Islet of Langerhans (tissue), 1 donor: Measurements from ENCODE around the gene CCDC74A.
"Not testable (repeated sequence)": the region's sequence is repeated elsewhere in the genome, so short reads cannot be mapped to it uniquely, and the experiment has no call there.

Experiments used
- FAIRE-seq: peaks from one replicate; lab custom pipeline; 2011; peaks lifted over from hg19 to GRCh38; lab: Jason Lieb, UNC

Gene CCDC74A

DNA sequence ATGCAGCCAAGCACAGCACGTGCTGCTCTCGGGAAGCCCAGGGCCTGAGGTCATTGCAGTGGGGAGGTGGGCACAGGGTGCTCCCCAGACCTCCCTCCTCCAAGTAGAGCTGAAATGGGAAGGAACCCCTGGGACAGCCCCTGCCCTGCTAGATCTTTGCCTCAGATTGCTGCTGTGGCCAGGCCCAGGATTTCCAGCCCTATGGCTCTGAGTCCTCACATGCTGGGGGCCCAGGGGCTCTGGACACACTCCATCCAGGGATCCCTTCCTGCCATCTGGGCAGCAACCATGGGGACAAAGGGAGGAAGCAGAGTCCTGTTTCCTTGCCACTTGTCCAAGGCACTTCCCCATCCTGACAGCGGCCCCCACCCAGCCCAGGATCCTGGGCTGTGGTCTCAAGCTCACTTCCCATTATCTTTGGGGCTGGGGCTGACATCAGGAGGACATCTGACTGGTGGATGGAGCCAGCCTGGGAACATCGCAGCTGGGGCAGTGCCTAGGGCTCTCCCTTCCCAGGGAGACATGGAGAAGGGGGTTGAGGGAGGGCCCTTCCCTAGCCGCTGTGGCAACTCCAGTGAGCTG, 2.3 kb downstream of the CCDC74A start:
- not testable (repeated sequence) for FAIRE-seq

DNA sequence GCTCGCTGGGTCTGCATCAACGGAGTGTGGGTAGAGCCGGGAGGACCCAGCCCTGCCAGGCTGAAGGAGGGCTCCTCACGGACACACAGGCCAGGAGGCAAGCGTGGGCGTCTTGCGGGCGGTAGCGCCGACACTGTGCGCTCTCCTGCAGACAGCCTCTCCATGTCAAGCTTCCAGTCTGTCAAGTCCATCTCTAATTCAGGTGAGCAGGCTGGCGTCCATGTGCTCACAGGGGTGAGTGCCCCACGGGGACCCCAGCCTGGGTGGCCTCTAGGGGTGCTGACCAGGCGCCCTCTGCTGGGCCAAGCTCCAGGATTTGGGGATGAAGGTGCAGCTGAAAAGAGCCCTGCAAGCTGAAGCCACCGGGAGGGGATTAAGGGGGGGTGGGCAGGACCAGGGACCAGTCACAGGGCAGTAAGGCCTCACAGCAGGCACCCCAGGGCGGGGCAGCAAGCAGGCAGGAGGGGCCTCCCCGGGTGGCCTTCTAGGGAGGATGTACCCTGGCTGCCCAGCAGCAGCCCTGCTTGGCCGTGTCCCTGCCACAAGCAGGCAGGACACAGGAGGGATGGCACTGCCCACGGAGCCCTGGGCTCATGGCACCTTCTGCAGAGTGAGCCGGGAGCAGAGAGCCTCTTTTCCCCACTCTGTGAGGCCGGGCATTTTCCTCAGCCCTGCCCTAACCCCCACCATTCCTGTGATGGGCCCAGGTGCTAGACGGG, 3.1 kb downstream of the CCDC74A start:
- FAIRE-seq = not testable (repeated sequence)

DNA sequence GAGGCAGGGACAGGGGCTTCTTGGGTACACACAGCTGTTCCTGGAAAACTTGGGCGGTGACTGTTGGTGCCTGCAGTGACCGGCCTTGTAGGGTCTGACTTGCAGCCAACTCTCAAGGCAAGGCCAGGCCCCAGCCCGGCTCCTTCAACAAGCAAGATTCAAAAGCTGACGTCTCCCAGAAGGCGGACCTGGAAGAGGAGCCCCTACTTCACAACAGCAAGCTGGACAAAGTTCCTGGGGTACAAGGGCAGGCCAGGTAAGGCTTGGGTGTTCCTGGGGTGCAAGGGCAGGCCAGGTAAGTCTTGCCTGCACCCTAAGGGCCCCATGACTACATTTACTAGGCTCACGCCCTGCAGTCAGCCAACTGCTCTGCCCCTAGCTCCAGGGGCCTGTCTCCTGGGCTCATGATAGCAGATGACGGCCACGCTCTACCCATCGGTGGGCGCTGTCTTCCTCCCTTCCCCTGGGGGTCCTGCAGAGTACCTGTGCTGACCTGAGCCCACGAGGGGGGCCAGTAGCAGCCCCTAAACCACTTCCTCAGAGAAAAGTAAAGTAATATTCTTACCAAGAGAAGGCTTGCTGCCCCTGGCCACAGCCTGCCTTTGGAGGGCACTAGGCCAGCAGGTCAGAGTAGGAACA, 4.0 kb downstream of the CCDC74A start:
- FAIRE-seq = not testable (repeated sequence)

DNA sequence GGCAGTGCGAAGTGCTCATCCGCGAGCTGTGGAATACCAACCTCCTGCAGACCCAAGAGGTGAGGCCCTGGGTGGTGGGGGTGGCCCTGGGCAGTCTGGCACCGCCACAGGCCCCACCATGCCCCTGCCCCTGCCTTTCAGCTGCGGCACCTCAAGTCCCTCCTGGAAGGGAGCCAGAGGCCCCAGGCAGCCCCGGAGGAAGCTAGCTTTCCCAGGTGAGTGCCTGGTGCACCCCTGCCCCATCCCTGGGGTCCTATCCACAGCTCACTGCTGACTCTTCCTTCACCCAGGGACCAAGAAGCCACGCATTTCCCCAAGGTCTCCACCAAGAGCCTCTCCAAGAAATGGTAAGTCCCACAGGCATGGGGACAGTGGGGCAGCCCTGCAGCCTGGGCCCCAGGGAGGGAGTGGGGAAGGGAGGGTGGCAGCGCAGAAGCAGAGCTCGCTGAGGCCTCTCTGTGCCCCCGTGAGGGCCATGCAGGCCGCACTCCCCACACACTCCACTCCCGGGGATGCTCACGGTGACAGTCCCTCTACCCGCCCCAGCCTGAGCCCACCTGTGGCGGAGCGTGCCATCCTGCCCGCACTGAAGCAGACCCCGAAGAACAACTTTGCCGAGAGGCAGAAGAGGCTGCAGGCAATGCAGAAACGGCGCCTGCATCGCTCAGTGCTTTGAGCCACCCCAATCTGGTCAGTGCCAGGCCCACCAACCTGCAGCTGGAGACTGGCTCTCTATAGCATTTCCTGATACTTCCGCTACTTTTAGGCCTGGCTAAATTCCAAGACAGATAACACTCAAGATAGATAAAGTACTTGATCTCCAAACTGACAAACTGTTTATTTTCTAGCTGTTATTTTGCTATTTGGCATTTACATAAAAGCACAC, 5.3 kb downstream of the CCDC74A start:
- not testable (repeated sequence) for FAIRE-seq

DNA sequence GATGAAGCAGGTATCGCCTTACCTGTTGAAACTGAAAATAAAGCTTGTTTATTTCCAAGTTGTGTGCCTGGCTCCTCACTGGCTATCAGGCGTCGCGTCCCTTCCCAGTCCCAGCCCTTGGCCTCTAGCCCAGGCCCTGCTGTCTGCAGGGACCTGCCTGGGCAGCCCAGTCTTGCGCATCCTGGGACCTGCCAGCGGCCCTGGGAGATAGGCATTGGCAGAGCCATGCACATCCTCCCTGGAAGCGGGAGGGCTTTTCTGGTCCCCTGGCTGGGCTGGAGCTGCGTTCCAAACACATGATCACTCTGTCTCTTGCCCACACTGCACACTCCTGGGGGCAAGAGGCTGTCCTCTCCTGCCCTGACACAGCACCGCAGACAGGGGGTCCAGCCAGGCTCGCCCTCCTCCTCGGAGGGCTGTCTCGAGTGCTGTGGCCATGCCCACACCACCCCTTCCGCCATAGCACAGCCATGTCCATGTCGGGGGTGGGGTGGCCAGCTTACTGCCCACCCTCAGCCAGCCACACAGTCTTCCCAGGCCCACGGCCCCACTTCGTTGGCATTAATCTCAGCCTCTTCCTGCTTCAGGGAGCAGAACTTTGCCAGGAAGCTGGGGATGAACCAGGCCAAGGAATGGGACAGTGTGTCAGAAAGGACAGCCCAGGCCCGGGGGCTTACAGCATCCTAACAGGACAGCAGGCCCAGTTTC, 6.1 kb downstream of the CCDC74A start:
- not testable (repeated sequence) for FAIRE-seq

DNA sequence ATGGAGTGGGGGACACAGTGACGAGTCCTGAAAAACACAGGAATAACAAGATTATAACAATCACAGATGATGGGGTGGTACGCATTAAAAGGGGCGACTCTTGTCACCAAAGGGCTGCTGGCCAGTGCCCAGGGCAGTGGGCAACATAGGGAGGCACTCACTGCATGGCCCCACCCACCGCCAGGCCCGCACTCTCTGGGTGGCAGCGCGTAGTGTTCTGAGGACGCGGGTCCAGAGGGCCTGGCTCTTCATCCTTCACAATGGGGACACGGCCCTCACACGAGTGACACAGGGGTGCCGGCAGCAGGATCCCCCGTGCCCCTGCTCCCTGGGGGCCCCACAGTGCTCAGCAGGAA, 6.6 kb downstream of the CCDC74A start:
- not testable (repeated sequence) for FAIRE-seq

DNA sequence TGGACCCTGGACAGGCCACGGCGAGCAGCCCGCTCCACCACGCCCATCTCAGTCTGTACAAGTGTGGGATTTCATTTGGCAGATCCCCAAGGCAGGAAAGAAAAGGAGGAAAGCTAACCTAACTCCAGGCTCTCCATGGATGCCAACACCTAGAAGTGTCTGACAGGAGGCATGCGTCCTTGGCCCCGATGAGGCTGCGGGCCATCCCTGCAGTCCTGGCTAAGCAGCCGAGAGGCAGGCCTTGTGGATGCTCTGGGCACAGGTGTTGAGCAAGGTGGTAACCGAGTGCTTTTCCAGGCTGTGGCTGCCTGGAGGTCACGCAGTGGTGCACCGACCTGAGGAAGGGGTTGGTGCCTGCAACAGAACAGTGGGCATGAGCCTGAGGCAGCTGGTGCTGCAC, 7.3 kb downstream of the CCDC74A start:
- not testable (repeated sequence) for FAIRE-seq

DNA sequence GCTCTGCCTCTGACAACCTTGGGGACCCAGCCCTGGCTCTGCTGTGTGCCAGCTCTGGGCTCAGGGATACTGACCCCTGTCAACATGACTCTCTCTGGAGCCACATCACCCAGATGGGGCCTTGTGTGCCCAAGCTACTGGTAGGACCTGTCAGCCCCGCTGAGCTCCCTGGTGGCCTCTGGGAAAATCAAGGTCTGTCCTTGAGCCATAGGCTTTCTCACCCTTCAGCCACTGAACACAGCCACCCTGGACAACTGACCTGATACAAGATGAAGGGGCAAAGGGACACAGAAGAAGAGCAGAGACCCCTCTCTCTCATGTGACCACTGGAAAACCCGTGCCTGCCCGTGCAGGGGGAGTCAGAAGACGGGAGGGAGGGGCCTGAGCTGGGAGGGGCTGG, 7.8 kb downstream of the CCDC74A start:
- no peak for FAIRE-seq

DNA sequence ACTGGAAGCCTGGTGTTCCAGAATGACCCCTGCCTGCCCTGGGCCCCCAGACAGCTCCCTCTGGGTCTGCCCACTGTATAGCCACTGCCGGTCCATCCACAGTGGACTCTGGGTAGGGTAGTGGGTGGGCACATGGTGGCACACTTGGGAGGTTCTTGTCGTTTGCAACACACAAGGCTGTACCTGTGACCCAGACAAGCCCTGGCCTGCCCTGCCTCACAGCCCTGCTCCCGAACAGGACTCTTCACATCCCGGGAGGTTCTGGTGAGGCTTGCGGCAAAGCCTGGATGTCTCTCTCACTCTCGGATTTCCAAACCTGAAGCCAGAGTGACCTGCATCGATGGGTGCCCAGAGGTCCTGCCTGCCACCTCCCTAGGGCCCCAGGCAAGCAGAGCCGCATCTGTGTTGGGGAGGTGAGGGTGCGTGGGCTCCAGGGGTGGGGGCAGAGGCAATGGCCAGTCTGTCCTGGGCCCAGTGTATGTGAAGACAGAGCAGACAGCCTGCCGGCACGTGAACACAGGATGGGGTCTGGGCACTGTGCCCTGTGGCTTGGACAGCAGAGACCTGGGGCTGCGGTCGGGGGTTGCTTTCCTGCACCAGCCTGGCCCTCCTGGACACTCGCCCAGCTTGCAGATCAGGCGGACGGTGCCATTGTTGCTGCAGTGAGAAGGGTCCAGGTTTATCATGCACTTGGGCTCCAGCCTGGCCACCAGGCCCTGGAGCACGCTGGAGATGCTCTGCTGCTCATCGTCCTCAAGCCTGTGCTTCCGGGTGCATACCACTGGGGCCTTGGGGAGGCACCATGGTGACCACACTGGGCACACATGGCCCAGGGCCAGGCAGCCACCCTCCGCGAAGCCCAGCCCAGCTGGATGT, 8.5 kb downstream of the CCDC74A start:
- FAIRE-seq = not testable (repeated sequence)

DNA sequence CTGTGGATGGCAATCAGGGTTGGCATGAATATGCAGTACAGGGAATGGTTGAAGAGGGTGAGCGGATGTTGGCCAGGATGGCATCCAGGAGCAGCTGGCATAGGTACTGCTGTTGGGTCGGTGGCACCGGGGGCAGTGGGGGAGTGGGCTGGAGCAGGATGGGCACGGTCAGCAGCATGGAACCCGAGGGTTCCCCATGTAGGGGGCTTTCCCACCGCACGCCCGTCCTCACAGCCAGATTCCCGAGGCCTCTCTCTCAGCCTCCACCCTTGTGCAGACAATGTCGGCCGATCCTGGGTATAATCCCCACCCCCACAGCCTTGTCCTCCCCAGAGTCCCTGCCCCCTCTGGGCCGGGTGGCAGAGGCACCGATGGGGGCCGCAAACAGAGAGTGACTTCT, 9.2 kb downstream of the CCDC74A start:
- not testable (repeated sequence) for FAIRE-seq

DNA sequence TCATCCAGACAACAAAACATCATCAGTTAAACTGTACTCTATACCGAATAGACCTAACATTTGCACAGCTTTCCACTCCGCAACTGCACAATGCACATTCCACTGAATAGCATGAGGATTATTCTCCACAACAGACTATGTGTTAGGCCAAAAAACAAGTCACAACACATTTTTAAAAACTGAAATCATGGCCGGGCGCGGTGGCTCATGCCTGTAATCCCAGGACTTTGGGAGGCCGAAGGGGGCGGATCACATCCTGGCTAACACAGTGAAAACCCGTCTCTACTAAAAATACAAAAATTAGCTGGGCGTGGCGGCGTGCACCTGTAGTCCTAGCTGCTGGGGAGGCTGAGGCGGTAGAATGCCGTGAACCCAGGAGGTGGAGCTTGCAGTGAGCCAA, 11.2 kb downstream of the CCDC74A start:
- not testable (repeated sequence) for FAIRE-seq

DNA sequence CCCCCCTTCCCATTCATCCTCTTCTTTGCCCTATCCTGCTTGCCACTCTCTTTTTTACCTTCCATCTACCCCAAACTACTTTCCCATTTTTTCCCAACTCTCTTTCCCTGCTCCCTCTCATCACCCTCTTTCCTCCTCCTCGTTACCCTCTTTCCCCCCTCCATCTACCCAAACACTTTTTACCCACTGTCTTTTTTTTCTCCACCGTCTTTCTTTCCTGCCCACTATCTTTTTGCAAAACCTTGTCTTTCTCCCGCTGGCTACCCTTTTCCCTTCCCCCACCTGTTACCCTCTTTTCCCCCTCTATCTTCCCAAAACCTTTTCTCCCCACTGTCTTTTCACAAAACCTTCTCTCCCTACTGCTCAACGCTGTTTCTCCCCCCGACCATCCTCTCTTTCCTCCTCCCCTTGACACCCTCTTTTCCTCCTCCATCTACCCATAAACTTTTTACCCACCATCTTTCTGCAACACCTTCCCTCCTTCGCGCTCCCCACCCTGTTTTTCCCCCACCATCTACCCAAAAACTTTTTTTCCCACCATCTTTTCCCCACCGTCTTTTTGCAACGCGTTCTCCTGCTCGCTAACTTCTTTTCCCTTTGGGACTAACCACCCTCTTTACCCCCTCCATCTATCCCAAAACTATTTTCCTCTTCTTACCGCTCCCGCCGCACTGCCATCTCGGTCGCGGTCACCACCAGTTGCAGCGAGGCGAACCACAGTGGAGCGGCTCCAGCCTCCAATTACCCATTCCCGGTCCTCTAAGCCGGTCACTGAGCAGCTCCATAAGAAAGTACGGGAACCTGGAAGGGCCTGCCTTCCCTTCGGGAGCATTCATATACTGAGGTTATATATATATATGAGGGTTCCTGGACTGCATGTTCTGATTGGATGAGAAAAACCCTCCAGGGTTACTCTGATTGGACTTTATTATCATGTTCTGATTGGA, 15.0 kb downstream of the CCDC74A start:
- no peak for FAIRE-seq

DNA sequence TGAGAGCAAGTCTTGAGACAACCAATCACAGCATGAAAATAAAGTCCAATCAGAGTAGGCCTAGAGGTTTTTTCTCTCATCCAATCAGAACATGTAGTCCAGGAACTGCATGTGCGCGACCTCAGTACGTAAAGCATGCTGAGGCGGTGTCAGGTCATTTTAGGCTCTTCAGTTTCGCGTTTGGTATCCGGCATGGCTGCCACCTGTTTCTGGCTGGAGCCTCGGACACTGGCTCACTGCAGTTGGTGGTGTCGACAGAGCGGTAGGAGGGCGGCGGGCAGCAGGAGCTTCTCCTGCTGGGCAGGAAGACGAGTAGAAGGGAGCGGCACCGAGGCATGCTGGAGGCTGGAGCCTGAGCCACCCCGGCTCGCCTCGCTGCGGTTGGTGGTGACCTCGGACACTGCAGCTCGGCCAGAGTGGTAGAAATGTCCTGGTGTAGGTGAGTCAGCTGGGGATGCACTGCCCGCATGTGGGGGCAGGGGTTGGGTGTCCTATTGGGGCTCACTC, 15.8 kb downstream of the CCDC74A start:
- FAIRE-seq = no peak

DNA sequence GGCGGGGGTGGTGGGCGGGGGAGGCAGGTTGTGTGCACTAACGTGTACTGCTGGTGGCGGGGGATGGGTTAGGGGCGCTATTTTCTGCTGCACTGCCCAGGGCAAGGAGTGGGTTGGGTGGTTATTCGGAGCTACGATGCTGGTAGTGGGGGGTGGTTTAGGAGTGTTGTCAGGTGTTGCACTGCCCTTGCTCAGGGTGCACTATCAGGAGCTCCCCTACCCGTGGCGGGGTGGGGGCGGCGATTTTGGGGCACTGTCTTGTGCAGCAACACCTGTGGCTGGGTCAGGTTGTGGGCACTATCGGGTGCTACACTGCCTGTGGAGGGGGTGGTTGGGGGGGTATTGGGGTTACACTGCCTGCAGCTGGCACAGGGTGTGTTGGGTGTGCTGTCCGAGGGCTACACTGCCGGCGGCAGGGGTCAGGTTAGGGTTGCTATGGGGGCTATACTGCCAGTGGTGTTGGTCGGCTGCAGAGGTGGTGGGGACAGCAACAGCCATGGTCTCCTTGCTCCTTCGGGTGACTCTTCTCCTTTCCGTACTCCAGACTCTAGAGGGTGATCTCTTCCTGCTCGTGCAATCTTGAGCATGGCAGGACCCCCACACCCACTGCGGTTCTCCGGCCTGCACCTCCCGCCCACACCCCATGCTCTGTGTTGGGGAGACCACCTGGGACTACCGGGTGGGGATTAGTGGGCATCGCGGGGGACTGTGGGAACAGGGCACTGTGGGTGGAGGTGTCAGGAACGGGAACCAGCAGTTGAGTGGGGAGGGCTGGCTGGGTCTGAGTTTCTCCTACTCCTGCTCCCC, 16.5 kb downstream of the CCDC74A start:
- not testable (repeated sequence) for FAIRE-seq

DNA sequence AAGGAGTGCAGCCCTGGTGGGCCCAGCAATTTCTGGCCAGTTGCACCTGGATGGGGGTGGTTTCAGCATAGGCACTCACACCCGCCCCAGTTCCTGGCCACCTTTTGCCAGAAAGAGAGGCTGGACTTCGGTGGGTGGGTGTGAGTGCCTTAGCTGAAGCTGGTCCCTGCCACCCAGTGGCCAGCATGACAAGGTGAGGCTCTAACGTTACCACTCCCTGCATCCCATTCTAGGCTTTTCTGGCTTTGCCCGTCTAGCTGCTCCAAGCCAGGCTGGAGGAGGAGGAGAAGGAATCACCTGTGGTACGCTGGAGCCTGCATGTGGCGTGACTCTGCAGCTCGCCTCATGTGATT, 17.1 kb downstream of the CCDC74A start:
- not testable (repeated sequence) for FAIRE-seq

DNA sequence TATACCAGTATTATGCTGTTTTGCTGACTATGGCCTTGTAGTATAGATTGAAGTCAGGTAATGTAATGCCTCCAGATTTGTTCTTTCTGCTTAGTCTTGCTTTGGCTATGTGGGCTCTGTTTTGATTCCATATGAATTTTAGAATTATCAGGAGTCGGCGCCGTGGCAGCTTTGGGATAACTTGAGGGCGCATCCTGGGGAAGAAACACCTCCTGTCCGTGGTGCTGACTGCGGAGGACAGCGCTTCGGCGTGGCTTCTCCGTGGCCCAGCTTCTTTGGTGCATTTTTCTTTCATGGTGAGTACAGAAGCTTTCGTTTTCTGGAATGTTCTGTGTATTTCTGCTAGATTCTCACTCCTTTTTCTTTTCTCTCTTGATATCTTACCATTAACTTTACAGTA, 25.2 kb downstream of the CCDC74A start:
- FAIRE-seq = no peak

DNA sequence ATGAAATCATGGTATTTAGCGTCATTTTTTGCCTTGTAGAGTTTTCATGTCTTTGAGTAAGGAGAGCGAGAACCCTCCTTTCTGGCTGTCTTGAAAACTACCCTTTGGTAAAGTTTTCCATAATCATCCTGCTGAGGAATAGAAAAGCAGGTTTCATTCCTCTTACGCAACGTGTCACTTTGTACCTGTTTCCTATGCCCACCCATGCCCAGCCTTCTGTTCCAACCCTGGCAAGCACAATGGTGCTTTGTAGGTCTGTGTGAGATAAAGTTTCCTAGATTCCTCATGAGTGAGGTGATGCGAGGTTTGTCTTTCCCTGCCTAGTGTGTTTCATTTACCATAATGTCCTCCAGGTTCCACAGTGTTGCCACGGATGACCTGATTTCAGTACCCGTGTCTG, 29.3 kb downstream of the CCDC74A start:
- FAIRE-seq = no peak

DNA sequence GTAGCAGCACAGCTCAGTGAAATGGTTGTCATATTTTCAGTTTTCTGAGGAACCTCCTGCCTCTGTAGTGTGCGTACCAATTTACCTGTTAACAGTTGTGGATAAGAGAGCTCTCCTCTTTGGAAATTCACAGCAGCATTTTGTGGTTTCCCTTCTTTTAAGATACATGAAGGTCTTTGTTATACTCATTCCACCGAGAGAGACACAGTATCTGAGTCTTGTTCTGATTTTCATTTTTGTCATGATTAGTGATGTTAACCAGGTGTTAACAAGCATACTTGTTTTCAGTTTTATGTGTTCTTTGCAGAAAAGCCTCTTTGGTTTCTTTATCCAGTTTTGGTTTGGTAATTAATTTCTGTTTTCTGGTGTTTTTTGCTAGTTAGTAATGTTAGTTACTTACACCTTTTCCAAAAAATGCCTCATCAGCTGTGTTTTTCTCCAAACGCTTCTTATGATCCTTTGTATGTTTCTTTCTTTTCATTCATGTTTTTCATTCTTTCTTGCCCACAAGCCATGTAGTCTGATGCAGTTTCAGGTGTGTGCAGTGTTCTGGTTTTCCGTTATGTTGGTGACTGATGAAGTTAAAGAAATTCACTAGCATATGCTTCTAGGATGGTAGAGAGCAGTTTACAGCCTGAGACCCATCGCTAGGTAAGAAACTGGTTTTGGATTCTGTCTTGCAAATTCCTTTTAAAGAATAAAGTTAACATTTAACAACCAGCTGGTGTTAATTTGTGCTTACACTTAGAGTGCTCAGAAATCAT, 30.1 kb downstream of the CCDC74A start:
- FAIRE-seq = no peak
